Stimulated activated CD4-positive, alpha-beta T cell treated with anti-CD3 and anti-CD28 coated beads, Interleukin-15, amount 100 ng/mL, for 1 hour (primary cell): Measurements from ENCODE around the gene MEF2A.
"Not testable (repeated sequence)": the region's sequence is repeated elsewhere in the genome, so short reads cannot be mapped to it uniquely, and the experiment has no call there.

Experiments used
- DNase-seq, 2 donors: peaks; one replicate each; pipeline ENCODE4 v3.0.0-alpha.2; 2020; ENCODE audit warnings: low read depth in 1 of 2, low spot score in 1 of 2

The MEF2A gene

DNA sequence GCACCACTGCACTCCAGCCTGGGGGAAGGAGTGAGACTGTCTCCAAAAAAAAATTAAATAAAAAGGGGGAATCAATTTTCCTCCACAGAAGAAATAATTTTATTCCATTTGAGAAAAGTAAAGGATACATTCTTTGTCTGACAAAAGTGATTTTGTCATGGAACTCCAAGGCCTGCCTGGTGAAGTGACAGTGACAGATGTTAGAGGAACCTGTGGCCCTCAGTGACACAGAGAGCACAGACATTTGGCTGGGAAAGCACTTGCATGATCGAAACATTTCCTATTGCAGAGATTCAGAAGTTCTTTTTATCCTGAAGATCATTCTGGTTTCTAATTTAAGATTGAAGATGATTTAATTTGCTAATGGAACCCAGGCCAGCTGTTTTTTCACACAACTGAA, 161.5 kb downstream of the MEF2A start:
- no peak for DNase-seq

DNA sequence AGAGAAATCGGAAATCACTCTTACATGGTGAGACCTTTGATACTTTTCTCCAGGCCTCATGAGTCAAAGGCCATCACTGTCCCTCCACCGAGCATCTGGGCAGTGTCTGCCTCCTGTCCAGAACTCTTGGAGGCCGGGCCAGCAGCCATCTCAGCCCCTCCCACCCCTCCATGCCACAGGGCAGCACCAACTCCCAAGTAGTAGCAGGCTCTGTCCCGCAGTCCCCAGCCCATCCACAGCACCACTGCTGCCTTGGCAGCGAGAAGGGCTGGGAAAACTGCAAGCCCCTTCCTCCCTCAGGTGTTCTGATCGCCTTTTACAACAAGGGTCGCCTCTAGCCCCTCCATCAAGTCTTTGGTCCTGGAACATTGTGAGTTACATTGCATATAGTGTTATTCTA, 161.9 kb downstream of the MEF2A start:
- DNase-seq, result no peak

DNA sequence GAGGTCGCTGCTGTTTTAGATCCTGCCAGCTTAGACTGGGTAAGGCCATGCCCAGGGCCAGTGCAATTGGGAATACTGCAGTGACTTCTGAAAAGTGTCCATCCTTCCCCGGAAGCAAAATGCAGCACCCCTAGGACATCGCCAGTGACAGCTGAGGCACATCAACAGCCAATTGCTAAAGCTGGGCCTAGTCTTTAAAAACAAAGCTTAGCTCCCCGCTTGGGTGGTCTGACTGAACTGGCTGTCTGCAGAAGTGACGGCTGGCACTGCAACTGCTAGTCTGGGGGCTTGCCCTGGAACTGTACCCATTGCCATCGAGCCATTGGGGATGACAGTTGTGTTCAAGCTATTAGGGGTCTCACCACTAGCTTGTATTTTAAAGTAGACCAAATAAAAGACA, 163.1 kb downstream of the MEF2A start:
- no peak for DNase-seq

DNA sequence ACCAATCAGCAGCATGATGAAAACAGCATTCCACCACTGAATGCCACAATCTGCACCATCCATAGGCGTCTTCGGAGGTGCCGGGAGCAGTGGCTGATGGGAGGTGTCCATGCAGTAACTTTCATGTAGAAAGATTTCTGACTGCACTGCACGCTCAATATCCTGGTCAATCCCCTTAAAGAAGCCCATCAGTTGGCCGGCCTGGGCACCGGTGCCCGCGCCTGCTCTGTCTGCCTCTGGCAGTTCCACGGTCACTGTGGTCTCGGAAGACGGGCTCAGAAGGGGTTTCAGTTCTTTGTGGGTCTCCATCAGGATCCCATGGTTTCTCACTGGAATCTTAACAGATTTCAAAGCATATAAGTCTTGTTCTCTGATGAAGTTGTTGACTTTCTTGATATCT, 163.5 kb downstream of the MEF2A start:
- DNase-seq, result no peak

DNA sequence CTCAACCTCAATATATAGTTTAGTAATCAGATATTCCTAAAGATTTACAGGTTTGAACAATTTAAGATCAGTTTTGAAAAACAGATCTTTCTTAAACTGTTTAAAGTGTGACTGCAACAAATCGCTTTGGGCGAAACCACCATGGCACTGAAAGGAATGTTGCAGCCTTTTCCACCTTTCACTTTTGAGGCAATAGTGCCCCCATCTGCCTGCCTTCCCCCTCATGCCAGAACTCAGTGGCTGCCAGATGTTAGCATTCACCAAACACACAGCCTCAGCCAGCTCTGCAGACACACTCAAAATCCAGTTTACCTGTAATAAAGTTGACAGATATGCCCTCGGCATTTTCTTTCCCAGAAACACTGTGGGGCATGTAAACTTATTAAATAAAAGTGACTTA, 164.1 kb downstream of the MEF2A start:
- DNase-seq, result no peak

DNA sequence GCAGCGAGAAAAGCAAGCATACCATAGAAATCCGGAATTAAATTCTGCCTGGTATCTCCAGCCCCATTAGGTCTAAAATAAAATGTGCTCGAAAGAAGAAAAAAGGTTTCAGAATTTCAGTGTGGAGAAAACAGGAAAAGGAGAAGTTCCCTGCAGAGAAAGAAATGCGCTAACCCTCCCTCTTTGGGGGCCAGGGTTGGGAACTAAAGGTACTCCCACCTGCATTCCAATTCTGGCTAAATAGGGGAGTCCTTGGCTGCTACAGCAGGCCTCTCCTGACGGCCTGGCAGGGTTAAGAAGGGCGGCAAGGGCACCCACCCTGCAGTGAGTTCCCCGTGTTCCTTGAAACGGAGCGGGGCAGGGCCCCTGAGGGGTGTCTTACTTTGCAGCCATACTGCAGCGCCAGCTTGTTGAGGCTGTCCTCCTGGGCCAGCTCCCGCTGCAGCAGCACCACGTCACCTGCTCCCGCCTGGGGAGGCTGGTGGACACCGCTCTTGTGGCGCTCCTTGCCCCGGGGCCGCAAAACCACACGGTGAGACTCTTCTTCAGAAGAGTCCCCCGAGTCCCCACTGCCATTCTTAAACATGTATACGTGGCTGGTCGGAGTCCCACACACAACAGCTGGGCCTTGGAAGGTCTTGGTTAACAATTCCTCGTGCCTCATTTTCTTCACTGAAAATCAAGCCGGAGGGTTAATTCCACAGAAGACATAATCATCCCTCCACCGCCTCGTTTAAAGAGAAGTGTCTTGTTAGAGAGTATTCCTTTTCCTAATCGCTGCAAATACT, 165.7 kb downstream of the MEF2A start:
- DNase-seq, result no peak

DNA sequence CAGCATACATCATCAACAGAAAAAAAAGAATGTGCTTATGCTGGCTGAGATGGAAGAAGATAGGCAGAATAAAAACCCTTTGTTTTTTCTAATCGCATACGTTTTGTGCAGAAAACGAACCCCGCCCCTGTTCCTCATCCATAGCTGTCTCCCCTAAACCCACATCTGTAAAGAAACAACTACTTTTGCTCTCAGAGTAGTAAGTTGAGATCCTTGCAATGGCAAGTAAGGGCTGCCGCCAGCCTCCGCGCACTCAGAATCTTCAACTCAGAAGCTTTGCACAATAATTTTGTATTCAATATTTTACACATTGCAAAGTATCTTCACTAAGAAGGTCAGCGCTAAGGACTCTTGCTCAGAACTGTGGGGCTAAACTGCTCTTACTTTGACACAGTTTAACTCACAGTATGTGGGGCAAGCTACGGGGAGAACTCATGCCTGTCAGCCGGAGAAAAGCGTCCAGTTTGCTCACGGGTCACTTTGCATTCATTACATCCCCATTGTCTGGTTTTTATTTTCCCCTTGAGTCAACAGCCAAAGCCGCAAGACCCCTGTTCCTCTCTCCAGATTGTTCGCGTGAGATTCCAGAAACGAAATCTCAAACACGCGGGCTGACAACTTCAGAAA, 166.5 kb downstream of the MEF2A start:
- DNase-seq, result no peak

DNA sequence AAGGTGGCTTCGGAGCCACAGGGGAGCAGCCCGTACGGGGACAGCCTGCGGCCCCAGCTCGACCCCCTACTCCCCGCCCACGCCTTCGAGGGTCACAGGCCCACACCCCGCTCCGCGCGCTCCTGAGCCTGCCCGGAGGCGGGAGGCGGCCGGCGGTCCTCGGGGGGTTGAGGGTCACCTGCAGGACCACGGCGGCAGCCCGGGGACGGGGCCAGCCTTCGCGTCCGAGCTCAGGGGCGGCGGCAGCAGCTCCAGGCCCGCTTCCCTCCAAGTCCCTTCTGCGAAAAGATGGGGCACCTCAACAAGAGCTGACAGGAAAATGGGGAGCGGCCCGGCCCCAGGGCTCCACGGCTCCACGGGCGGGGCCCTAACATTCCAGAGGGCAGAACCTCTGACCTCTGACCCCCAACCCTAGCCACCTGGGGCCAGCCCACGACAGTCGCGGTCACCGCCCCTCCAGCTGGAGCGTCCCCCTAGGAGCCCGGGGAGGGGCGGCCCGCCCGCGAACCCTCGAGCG, 167.0 kb downstream of the MEF2A start:
- DNase-seq, result peak in 1 of 2 donors; percentile 6

DNA sequence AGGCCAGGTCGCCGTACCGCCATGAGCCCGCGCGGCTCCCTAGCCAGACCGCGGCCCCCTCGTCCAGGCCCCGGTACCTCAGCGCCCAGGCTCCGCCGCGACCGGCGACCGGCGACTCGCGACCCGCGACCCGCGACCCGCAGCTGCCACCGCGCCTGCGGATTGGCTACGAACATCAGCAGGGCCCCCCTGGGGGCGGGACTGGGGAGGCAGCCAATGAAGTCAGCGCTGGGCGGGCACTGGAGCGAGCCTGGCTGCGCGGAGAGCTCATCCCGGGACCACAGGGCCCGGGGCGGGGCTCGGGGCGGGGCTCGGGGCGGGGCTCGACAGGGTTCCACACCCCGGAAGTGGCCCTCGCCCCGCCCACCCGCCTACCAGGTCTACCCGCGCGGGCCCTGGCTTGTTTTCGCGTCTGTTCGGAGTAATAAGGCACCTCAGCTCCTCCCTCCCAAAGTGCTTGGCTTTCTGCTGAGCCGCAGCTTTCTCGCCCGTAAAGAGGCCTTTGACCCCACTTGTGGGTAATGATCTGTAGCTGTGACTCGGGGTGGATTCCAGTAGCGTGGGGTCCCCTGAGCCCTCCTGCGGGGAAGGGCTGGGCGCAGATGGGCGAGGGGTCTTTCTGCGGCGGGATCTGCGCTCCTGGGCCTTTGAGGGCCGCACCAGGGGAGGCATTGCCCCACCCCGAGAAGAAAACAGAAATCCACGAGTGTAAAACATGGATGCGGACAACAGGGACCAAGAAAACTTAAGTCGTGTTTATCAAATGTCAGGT, 167.7 kb downstream of the MEF2A start, which contains the start of gene LYSMD4:
Gene LYSMD4, minus strand, starts transcription at position 170 of the 772 bp plus-strand sequence. CDS start 1,438 bp downstream, outside the sequence.
- DNase-seq, result peak; percentile 98 to 99

DNA sequence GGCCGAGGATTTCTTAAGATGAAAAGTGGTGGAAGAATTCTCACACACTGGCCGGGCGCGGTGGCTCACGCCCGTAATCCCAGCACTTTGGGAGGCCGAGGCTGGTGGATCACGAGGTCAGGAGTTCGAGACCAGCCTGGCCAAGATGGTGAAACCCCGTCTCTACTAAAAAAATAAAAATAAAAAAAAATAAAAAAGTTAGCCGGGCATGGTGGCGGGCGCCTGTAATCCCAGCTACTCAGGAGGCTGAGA, 168.2 kb downstream of the MEF2A start:
- DNase-seq, result not testable (repeated sequence)

DNA sequence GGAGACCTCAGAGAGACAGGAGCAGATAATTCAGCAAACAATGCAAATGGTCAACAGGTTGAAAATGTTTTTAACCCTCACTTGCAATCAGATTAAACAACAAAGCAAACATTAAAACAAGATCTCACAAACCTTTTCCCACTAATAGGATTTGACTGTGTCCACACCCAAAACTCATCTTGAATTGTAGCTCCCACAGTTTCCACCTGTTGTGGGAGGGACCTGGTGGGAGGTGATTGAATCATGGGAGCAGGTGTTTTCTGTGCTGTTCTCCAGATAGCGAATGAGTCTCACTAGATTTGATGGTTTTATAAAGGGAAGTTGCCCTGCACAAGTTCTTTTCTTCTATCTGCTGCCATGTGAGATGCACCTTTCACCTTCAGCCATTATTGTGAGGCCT, 168.8 kb downstream of the MEF2A start:
- no peak for DNase-seq

DNA sequence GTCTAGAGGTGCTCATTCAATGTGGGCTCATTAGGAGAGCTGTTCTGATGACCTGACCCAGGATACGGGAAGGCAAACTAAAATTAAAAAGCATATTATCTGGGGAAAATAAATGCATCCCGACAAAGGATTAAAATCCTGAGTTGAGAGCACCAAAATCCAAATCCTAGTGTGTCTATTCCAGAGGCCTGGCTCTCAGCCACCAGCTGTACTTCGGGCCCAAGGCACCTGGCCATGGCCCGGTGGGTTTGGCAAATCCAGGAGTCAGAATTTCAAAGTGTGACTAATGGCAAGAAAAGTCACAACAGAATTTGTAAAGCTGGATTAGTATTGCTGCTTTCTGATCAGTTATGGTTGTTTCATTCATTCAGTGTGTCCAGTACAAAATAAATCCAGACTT, 170.1 kb downstream of the MEF2A start:
- no peak for DNase-seq

DNA sequence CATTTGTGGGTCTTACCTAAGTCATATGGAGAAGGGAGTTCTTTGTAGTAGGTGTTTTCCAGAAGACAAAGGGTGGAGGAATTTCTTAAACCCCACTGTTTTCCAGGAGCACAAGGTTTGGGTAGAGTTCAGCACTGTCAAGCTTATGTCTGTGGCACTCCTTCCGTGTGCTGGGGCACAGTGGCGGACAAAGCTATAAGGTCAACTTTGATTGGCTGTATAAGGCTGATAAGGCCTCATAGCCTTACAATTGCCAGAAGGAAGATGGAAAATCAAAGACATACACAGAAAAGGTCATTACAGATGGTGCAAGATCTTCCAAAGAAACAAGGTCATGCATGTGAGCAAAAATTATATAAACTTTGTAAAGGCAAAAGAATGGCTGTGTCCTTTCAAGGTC, 170.9 kb downstream of the MEF2A start:
- DNase-seq, result no peak

DNA sequence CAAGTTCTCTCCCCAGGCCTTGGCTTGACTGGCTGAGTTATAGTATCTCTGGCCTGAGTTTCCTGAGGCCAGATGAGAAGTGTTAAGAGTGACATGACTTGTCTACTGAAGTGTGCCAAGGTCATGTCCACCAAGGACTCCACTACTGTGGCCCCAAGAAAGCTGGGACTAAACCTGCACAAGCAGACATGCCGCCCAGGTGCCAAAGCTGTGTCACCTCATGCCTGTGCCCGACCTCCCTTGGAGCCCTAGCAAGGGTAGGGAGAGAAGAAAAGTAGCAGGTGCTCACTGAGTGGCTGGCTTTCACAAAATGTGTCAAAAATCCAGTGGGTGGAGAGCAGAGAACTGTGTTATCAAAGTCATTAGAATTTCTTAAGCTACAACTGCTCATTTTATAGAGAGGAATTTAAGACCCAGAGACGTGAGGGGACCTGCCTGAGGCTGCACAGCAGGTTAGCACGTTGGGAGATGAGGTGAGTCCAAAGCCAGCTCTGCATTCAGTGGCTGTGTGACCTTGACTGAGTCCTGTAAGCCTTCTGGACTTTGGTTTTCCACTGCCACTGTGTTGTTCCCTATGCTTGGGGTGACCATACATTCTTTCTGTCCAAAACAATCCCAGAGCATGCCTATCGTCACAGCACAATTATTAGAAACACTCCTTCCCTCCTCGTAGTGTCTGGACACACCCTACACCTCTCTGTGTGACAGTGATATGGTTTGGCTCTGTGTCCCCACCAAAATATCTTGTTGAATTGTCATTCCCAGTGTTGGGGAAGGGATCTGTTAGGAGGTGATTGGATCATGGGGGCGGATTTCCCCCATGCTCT, 172.4 kb downstream of the MEF2A start:
- DNase-seq, result no peak

DNA sequence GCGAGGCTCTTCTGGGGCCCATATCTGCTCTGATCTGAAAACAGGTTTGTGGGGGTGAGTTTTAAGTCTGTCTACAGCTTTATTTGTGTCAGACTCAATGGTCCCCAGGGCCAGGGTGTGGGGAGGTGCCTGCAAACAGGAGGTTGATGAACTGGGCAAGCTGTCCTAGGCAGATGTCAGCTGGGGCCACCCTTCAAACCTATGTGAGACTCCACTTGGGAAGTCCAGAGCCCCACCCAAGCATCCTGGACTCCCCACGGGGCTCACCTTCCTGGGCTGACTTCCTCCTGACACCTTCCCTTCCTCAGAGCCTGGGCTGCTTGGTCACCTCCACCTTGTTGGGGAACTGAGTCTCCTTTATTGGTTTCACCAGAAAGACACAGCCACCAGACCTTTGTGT, 176.1 kb downstream of the MEF2A start:
- DNase-seq, result no peak

DNA sequence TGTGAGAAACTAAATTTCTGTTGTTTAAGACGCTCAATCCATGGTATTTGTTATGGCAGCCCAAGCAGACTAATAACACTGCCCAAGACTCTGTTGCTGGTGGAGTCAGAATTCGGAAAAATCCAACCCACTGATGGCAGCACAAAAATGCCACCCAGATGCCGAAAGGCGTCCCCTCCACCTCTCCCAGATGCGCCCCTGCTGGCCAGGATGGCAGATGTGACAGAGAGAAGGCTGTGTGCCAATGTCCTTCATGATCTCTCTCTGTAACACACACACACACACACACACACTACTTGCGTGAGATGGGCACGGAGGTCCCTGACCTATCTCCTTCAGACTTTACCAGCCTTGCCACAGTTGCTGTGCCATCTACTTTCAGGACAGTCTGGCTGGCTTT, 178.4 kb downstream of the MEF2A start:
- no peak for DNase-seq

DNA sequence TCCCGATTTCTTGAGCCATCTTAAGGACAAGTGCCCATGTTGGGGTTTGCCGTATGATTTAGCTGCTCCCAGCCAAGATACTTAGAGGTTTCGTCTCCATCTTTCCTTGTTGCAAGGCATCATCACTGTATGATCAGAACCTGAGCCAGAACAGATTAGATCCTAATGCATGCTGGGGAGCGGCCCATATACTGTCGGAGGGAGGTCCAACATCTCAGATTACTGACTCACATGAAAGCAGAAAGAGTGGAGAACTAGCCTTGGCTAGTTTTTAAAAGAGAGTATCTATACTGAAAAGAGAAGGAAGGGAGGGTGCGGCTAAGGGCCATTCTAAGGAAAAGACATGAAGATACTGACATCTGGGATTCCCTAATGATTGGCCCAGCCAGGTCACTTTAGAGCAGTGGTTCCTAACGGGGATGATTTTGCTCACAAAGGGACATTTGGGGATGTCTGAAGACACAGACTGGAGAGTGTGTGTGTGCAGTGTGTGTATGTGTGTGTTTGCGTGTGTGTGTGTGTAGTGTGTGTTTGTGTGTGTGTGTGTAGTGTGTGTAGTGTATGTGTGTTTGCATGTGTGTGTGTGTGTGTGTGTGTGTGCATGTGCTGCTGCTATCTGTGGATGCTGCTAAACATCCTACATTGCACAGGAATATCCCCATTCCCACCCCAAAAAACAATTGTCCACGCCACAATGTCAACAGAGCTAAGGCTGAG, 179.7 kb downstream of the MEF2A start:
- no peak for DNase-seq

DNA sequence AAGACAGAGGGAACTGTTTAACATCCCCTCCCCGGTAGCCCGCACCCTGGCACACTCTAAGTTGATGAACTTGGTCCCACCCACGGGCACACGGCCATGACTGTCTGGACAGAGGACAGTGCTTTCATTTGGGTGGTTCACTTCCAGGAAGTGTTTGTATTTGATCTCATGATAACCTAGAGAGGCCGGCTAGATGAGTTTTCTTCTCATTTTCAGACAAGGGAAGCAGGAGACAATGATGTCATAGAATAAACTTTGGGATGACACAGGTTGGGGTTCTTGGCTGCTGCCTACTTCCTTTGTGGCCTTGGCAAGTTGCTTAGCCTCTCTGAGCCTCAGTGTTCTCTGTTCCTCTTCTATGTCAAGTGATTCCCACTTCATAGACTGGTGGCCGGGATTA, 183.6 kb downstream of the MEF2A start:
- DNase-seq, result no peak

DNA sequence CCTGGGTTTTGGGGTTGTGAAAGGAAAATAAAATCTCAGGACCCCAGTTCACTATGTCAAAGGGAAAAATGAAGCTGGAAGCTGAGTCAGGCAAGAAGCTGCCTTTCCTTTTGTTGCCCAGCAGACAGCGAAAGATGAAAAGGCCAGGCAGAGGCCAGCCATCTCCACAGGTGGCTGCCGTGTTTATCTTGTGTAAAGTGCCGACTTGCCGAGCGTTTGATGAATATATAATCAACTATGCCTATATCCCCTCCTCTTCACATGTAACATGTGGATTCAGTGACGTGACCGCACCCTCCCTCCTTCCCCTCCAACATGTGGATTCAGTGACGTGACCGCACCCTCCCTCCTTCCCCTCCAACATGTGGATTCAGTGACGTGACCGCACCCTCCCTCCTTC, 184.5 kb downstream of the MEF2A start:
- DNase-seq, result not testable (repeated sequence)

DNA sequence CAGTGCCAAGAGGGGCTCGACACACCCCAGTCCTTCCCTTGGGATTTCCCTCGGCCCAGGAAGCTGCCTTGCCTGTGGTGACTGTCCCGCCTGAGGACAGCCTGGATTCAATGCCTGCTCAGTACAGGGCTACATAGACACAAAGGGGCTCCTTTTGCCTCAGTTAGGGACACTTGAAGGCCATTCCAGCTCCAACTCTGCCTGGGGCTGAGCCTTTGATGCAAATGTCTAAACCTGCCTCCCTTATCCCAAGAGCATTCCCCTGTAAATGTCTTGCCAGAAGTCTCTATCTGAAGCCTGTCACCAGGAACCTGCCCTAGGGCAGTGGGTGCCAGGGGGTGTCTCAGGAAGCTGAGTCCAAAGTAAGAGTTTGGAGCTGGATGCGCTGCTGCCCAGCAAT, 186.8 kb downstream of the MEF2A start:
- no peak for DNase-seq

DNA sequence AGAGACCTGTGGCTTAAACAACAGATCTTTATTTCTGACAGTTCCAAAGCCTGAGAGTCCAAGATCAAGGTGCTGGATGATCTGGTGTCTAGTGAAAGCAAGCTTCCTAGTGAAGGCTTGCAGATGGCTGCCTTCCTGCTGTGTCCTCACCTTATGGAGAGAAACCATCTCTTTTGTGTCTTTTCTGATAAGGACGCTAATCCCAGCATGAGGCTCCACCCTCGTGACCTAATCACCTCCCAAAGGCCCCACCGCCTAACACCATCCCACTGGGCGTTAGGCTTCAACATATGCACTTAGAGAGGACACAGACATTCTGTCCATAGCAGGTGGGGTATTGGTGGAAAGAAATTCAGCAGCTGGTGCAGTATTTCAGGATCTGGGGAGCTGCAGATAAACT, 187.3 kb downstream of the MEF2A start:
- DNase-seq, result no peak
